Astrocyte of the cerebellum (primary cell): Measurements from ENCODE around the gene ZFP62.

Experiments
- DNase-seq: peaks from one replicate; pipeline ENCODE4 v3.0.0-alpha.2; 2011; ENCODE audit warnings: low read depth
- H3K4me3 ChIP-seq: 2 replicates; pipeline ENCODE4 v1.5.1; 2011; ENCODE audit warnings: mild to moderate bottlenecking, low read depth, low read length, moderate library complexity
- in situ Hi-C: cut with HindIII; loops from 2 replicates; pipeline ENCODE4 v1.10.0; 2017; ENCODE audit warnings: low sequenced_read_pairs
- TF ChIP-seq, protein P1 (sequence below): IDR thresholded peaks from 2 replicates; pipeline ENCODE4 v1.5.1; 2012; ENCODE audit warnings: low read length, low read depth, moderate library complexity, mild to moderate bottlenecking; ENCODE audit errors: missing control alignments

ZFP62 gene

DNA sequence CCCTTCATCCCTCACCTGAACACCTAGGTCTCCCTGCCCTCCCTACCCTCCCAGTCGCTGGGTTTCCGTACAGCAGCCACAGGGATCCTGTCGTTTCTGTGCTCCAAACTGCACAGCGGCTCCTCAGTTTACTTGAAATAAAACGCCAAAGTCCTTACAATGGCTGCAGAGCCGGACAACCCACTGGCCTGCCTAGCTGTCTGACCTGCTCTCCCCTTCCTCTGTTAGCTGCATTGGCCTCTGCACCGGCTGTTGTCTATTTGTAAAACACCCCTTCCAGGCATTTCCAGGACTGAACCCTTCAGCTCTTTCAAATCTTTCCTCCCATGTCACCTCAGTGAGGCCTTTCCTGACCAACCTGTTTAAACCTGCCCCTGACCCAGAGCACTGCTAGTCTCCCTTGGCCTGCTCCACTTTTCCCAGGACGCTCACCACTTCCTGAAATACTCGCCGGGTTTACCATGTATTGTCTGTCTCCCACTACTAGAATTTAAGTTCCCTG, 49.4 kb downstream of the ZFP62 start:
- TF ChIP-seq, protein P1, sequence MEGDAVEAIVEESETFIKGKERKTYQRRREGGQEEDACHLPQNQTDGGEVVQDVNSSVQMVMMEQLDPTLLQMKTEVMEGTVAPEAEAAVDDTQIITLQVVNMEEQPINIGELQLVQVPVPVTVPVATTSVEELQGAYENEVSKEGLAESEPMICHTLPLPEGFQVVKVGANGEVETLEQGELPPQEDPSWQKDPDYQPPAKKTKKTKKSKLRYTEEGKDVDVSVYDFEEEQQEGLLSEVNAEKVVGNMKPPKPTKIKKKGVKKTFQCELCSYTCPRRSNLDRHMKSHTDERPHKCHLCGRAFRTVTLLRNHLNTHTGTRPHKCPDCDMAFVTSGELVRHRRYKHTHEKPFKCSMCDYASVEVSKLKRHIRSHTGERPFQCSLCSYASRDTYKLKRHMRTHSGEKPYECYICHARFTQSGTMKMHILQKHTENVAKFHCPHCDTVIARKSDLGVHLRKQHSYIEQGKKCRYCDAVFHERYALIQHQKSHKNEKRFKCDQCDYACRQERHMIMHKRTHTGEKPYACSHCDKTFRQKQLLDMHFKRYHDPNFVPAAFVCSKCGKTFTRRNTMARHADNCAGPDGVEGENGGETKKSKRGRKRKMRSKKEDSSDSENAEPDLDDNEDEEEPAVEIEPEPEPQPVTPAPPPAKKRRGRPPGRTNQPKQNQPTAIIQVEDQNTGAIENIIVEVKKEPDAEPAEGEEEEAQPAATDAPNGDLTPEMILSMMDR: no peak
- H3K4me3 ChIP-seq: no peak overlapping the region
- no peak for DNase-seq
- in situ Hi-C loops: no loop called here

DNA sequence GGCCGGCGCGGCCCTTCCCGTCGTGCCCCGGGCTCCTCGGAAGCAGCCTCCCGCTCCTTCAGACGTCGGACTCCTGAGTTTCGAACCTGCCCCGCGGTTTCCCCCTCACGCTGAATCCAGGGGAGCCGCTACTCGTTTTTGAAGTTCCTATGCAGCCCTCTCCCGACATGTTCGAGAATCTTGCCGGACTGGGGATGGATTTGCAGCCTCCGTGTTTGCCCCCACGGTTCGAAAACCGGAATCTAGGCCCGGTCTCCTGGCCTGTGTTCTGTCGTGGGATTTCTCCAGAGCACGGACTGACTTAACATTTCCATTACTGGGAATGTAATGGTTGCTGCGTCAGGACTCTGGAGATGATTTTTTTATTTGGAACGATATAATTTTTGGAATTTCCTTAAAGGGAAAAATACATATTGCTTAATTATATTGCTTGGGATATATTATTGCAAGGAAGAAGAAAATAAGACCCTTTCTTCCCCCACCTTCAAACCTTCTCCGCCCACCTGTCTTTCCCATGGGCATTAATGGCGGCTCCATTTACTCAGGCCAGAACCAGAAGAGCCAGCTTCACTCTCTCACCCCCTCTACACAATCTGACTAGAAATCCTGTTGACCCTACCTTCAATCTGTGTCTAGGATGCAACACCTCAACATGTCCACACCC, 50.0 kb downstream of the ZFP62 start:
- in situ Hi-C loops: no loop called here
- no peak for DNase-seq
- H3K4me3 ChIP-seq: peak overlapping the region; percentile 76
- TF ChIP-seq, protein P1: no peak

DNA sequence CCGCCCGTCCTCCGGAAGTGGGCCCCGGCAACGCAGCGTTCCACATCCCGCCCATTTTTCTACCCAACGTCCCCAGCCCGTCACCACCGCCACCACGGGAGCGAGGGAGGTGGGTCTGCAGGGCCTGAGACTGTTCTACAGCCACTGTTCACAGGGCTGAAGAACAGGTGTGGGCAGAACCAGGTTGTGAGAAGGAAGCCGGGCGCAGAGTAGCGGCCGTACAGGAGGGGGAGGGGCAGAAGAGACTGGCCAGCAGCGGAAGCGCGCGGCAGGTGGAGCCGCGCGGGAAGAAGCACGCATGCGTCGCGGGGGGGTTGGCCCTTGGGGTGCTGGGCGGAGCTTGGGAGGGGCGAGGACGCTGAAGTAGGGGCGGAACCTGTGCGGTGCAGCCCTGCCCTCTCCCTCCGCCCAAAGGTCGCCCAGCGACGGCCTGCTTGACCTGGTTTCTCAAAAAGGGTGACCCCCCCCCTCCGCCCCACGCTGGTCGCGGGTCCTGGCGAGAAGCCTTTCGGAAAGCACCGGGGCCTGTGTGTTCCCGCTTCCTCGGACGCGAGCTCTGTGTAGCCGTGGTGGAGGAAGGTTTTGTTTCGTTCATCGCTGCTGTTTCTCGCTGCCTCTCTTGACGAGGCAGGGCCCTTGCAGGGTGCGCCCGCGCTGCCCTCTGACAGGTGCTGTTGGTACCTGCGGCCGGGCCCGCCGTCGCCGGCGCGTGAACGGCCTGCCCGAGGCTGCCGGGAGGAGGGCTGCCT, 50.7 kb downstream of the ZFP62 start:
- in situ Hi-C loops: no loop called here
- TF ChIP-seq, protein P1: no peak
- H3K4me3 ChIP-seq: peak overlapping the region; percentile 76
- DNase-seq: peak; percentile 73

DNA sequence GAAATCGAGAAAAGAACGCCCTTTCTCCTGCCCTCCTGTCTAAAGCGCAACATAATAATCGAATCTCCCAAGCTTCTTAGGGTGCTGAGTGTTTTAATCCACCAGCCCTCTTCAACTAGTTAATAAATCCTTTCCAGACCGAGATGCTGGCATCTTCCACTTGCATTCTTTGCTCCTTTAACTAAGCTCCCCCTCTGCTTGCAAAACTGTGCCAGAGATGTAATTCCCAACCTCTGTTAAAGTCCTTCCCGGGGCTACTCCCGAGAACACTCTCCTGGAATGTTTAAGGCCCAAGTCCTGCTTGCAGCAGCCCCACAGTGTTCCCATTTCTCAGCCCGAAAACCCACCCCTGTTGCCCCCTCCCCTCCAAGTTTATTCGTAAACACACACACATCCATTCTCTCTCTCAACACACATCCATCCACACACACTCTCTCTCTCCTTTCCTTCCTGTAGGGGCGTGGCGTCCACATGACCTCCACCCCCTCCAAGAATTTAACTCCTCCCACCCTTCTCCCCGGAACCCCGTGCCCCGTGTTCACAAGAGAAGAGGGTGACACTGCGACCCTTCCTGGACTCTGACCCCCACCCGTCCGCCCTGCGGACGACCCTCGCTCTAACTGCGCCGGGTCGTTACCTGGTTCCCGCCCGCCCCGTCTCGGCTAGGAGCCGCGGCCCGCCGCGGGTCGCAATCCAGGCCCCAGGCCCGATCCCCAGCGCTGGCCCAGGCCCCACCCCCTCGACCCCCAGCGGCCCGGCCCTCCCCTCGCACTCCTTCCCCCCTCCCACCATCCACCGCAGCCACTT, 51.5 kb downstream of the ZFP62 start:
- in situ Hi-C loops: no loop called here
- H3K4me3 ChIP-seq: peak overlapping the region; percentile 76
- TF ChIP-seq, protein P1: no peak
- peak; percentile 72 for DNase-seq

DNA sequence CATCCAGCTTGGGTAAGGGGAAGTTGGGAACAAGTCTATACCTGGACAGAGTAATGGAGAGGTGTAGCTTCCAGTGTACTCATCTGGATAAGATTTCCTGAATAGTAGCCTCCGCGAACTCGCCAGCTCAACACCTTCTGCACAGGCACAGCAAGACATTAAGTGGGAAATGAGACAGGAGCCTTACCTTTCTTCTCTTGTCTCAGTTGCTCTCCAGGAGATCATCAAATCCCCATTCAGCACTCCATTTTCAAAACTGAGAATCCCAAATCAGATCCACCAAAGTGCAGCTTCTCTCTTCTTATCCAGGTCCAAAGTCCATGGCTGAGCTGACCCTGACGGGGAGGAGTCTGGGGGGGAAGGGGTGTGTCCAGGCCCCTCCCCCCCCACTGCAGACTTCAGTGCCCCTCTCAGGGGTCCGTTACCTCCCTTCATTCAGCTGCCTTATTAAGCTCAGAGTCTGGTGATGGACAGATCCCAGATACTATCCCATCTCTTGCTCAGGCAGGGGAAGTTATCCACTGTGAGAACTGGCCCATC, 52.5 kb downstream of the ZFP62 start:
- no peak for DNase-seq
- TF ChIP-seq, protein P1: no peak
- in situ Hi-C loops: no loop called here
- H3K4me3 ChIP-seq: peak overlapping the region; percentile 76
